H9 (cell line): ENCODE results near the gene MAS1. TPM values are rescaled to one million over a fixed set of nuclear protein-coding genes. Genes with fewer than 3 reads are reported as not detected.

Source experiments
- DNase-seq: peaks from one replicate; pipeline ENCODE4 v3.0.0-alpha.2; 2017
- H2AFZ ChIP-seq: one replicate; pipeline ENCODE4 v1.6.1; 2013; ENCODE audit warnings: mild to moderate bottlenecking, low read length, control low read depth, moderate library complexity
- H2AK5ac ChIP-seq: 2 replicates; pipeline ENCODE4 v1.6.1; 2013; ENCODE audit warnings: low read length, control low read depth, mixed read lengths; ENCODE audit not compliant: insufficient read length
- H2BK120ac ChIP-seq: one replicate; pipeline ENCODE4 v1.6.1; 2013; ENCODE audit warnings: low read depth, mild to moderate bottlenecking, low read length, control low read depth, inconsistent platforms; ENCODE audit not compliant: poor library complexity, severe bottlenecking
- H2BK12ac ChIP-seq: 2 replicates; pipeline ENCODE4 v1.6.1; 2013; ENCODE audit warnings: low read length, control low read depth, mixed read lengths, low read depth; ENCODE audit not compliant: insufficient read length
- H2BK15ac ChIP-seq: 2 replicates; pipeline ENCODE4 v1.6.1; 2013; ENCODE audit warnings: low read depth, low read length, control low read depth
- H2BK20ac ChIP-seq: one replicate; pipeline ENCODE4 v1.6.1; 2013; ENCODE audit warnings: low read depth, mild to moderate bottlenecking, low read length, control low read depth, inconsistent platforms; ENCODE audit not compliant: poor library complexity, severe bottlenecking
- H2BK5ac ChIP-seq: 2 replicates; pipeline ENCODE4 v1.6.1; 2013; ENCODE audit warnings: low read length, control low read depth, mixed read lengths; ENCODE audit not compliant: insufficient read length
- H3K14ac ChIP-seq: 2 replicates; pipeline ENCODE4 v1.6.1; 2013; ENCODE audit warnings: low read length, control low read depth; ENCODE audit not compliant: insufficient read depth
- H3K18ac ChIP-seq: 2 replicates; pipeline ENCODE4 v1.6.1; 2013; ENCODE audit warnings: low read depth, mild to moderate bottlenecking, mixed read lengths, low read length, control low read depth; ENCODE audit not compliant: insufficient read length
- H3K23ac ChIP-seq: 2 replicates; pipeline ENCODE4 v1.6.1; 2013; ENCODE audit warnings: low read length, control low read depth, mixed read lengths, low read depth; ENCODE audit not compliant: insufficient read length
- H3K23me2 ChIP-seq: 2 replicates; pipeline ENCODE4 v1.6.1; 2013; ENCODE audit warnings: low read depth, mild to moderate bottlenecking, mixed read lengths, low read length, control low read depth; ENCODE audit not compliant: insufficient read length, poor library complexity, severe bottlenecking
- H3K27ac ChIP-seq: 2 replicates; pipeline ENCODE4 v1.5.1; 2013; ENCODE audit warnings: low read length, control low read depth, mixed read lengths, low read depth; ENCODE audit not compliant: insufficient read length
- H3K27me3 ChIP-seq: 2 replicates; pipeline ENCODE4 v1.6.1; 2013; ENCODE audit warnings: low read length, control low read depth, inconsistent platforms; ENCODE audit not compliant: insufficient read depth
- H3K4ac ChIP-seq: 2 replicates; pipeline ENCODE4 v1.6.1; 2013; ENCODE audit warnings: low read depth, mild to moderate bottlenecking, control low read depth, inconsistent platforms, low read length, moderate library complexity
- H3K4me1 ChIP-seq: 2 replicates; pipeline ENCODE4 v1.6.1; 2013; ENCODE audit warnings: low read length, control low read depth, inconsistent platforms; ENCODE audit not compliant: insufficient read depth
- H3K4me2 ChIP-seq: 2 replicates; pipeline ENCODE4 v1.6.1; 2013; ENCODE audit warnings: low read length, control low read depth, mixed read lengths; ENCODE audit not compliant: insufficient read length, insufficient read depth
- H3K56ac ChIP-seq: 2 replicates; pipeline ENCODE4 v1.6.1; 2013; ENCODE audit warnings: low read depth, mild to moderate bottlenecking, mixed read lengths, low read length, control low read depth; ENCODE audit not compliant: insufficient read length
- H3K79me1 ChIP-seq: 2 replicates; pipeline ENCODE4 v1.6.1; 2013; ENCODE audit warnings: low read depth, mild to moderate bottlenecking, moderate library complexity, low read length, control low read depth, inconsistent platforms; ENCODE audit not compliant: insufficient read depth, poor library complexity, severe bottlenecking
- H3K79me2 ChIP-seq: 2 replicates; pipeline ENCODE4 v1.6.1; 2013; ENCODE audit warnings: low read length, control low read depth, inconsistent platforms; ENCODE audit not compliant: insufficient read depth
- H3K9ac ChIP-seq: 2 replicates; pipeline ENCODE4 v1.6.1; 2013; ENCODE audit warnings: low read length, control low read depth, mixed read lengths; ENCODE audit not compliant: insufficient read length; ENCODE audit errors: extremely low read depth
- H3K9me3 ChIP-seq: one replicate; pipeline ENCODE4 v1.6.1; 2013; ENCODE audit warnings: low read depth, low read length, inconsistent platforms; ENCODE audit not compliant: control insufficient read depth
- H3T11ph ChIP-seq: one replicate; pipeline ENCODE4 v1.6.1; 2013; ENCODE audit warnings: mild to moderate bottlenecking, low read length, control low read depth, inconsistent platforms
- H4K20me1 ChIP-seq: one replicate; pipeline ENCODE4 v1.6.1; 2013; ENCODE audit not compliant: control insufficient read depth, insufficient read length, insufficient read depth
- H4K5ac ChIP-seq: 2 replicates; pipeline ENCODE4 v1.6.1; 2013; ENCODE audit warnings: low read depth, mild to moderate bottlenecking, mixed read lengths, low read length, control low read depth; ENCODE audit not compliant: insufficient read length
- H4K8ac ChIP-seq: replicated peaks from 2 replicates; pipeline ENCODE4 v1.6.1; 2013; ENCODE audit warnings: low read length, control low read depth, mixed read lengths, low read depth; ENCODE audit not compliant: insufficient read length
- H4K91ac ChIP-seq: 2 replicates; pipeline ENCODE4 v1.6.1; 2013; ENCODE audit warnings: low read depth, mild to moderate bottlenecking, moderate library complexity, mixed read lengths, low read length, control low read depth; ENCODE audit not compliant: insufficient read length
- H3K27ac Mint-ChIP-seq, 3 experiments: 2 replicates in 2 of 3; 3 replicates in 1 of 3; pipeline ENCODE4 v1.8.0; 2020 to 2021; ENCODE audit warnings: mixed read lengths in 3 of 3, mild to moderate bottlenecking in 1 of 3, moderate library complexity in 1 of 3
- H3K27me3 Mint-ChIP-seq: 2 replicates; pipeline ENCODE4 v1.8.0; 2021; ENCODE audit warnings: low read depth, mild to moderate bottlenecking, moderate library complexity, mixed read lengths
- H3K36me3 Mint-ChIP-seq, 3 experiments: 2 replicates in 2 of 3; 3 replicates in 1 of 3; pipeline ENCODE4 v1.8.0; 2020 to 2021; ENCODE audit warnings: low read depth in 3 of 3, mixed read lengths in 3 of 3; ENCODE audit not compliant: insufficient read depth in 1 of 3
- H3K4me1 Mint-ChIP-seq, 2 experiments: 2 replicates each; pipeline ENCODE4 v1.8.0; 2020; ENCODE audit warnings: mixed read lengths in 2 of 2
- H3K4me3 Mint-ChIP-seq, 2 experiments: 2 replicates in 1 of 2; 3 replicates in 1 of 2; pipeline ENCODE4 v1.8.0; 2020 to 2021; ENCODE audit warnings: mild to moderate bottlenecking in 2 of 2, mixed read lengths in 2 of 2, moderate library complexity in 1 of 2
- H3K9me3 Mint-ChIP-seq, 2 experiments: 2 replicates in 1 of 2; 3 replicates in 1 of 2; pipeline ENCODE4 v1.8.0; 2020; ENCODE audit warnings: mild to moderate bottlenecking in 2 of 2, mixed read lengths in 2 of 2, moderate library complexity in 1 of 2
- CTCF ChIP-seq: fragments of 200-600 bp; sonication (generic); conservative IDR thresholded peaks from 3 replicates; pipeline ENCODE4 v1.8.0; 2021; ENCODE audit warnings: antibody characterized with exemption, mild to moderate bottlenecking
- total RNA-seq: library from RNA; stranded (reverse); gene quantifications from 2 replicates; pipeline ENCODE4 v1.2.1, GENCODE V29; 2021

MAS1 gene
- total RNA-seq, 1 experiment from 2014 or later: 0.02 TPM

GRCh38 chr6:159853754-159854153 lies 37.0 kb upstream of the MAS1 start:
- no peak overlapping the region for H2BK12ac ChIP-seq
- no peak overlapping the region for H4K5ac ChIP-seq
- H3K4ac ChIP-seq: no peak overlapping the region
- no peak overlapping the region for H4K91ac ChIP-seq
- H4K8ac ChIP-seq: no peak overlapping the region
- no peaks in the 10 kb centered on the region for H3K79me1 ChIP-seq
- no peak overlapping the region for H3K9ac ChIP-seq
- no peaks in the 10 kb centered on the region for H3K27me3 ChIP-seq
- Mint-ChIP-seq H3K9me3 (peaks cover 14 to 16% of the 10 kb centered on the region in 2 experiments), H3K36me3 (peaks cover 6 to 11% (median 10%) of the 10 kb centered on the region in 3 experiments), H3K27me3 (no peaks in the 10 kb centered on the region; the same call in 1 of the 2 replicates), H3K4me3 (no peak overlapping the region), H3K4me1 (peaks cover 0 to 3% of the 10 kb centered on the region in 2 experiments; a peak in 1 of 4 replicates), H3K27ac (no peak overlapping the region)
- no peak overlapping the region for H3K27ac ChIP-seq
- no peak for DNase-seq
- H2AK5ac ChIP-seq: no peak overlapping the region
- no peak overlapping the region for H3K56ac ChIP-seq
- no peaks in the 10 kb centered on the region for H4K20me1 ChIP-seq
- no peak overlapping the region for H3K23ac ChIP-seq
- H2BK15ac ChIP-seq: no peak overlapping the region
- H3K4me2 ChIP-seq: no peak overlapping the region
- no peak overlapping the region for H2BK5ac ChIP-seq
- no peak overlapping the region for H3K14ac ChIP-seq
- H2AFZ ChIP-seq: no peak overlapping the region
- H3K4me1 ChIP-seq: no peaks in the 10 kb centered on the region
- no peaks in the 10 kb centered on the region for H3K9me3 ChIP-seq
- TF ChIP-seq CTCF: no peak
- H3T11ph ChIP-seq: no peak overlapping the region
- H3K79me2 ChIP-seq: no peaks in the 10 kb centered on the region
- no peak overlapping the region for H2BK120ac ChIP-seq
- no peak overlapping the region for H3K18ac ChIP-seq
- H3K23me2 ChIP-seq: no peaks in the 10 kb centered on the region
- no peak overlapping the region for H2BK20ac ChIP-seq
